MCF 10A (cell line): ENCODE results near the gene ZDHHC20. TPM values are rescaled to one million over a fixed set of nuclear protein-coding genes. Genes with fewer than 3 reads are reported as not detected.
A peak's percentile ranks its signal among the peaks of the same experiment; 100 is the strongest.
"Not testable (repeated sequence)": the region's sequence is repeated elsewhere in the genome, so short reads cannot be mapped to it uniquely, and the experiment has no call there.

Experiments used
- BruUV-seq: library from RNA; stranded (reverse); fragments of 400-500 nt; replicated peaks from 2 replicates; lab custom pipeline; 2021; lab: Mats Ljungman, UMichigan
- CTCF ChIA-PET: fragments of 300-600 bp; sonication (Branson Sonifier 250); formaldehyde crosslinking; extraction: SDS; loops from one replicate; lab custom pipeline; 2021; ENCODE audit warnings: antibody characterized with exemption, inconsistent platforms; lab: Yijun Ruan, JAX
- POLR2A ChIA-PET: fragments of 300-600, 350-650 bp; sonication (Branson Sonifier 250); formaldehyde crosslinking; extraction: SDS; loops from one replicate; lab custom pipeline; 2020; ENCODE audit warnings: antibody characterized with exemption, inconsistent platforms; lab: Yijun Ruan, JAX
- DNase-seq: peaks from one replicate; pipeline ENCODE4 v3.0.0-alpha.2; 2018; ENCODE audit not compliant: unreplicated experiment
- H3K27ac Mint-ChIP-seq: one replicate; pipeline ENCODE4 v1.8.0; 2022; ENCODE audit warnings: mild to moderate bottlenecking, low read depth, mixed read lengths; ENCODE audit not compliant: unreplicated experiment
- H3K27me3 Mint-ChIP-seq: one replicate; pipeline ENCODE4 v1.8.0; 2022; ENCODE audit warnings: mixed read lengths; ENCODE audit not compliant: insufficient read depth, unreplicated experiment
- H3K36me3 Mint-ChIP-seq: one replicate; pipeline ENCODE4 v1.8.0; 2022; ENCODE audit warnings: mild to moderate bottlenecking, moderate library complexity, mixed read lengths; ENCODE audit not compliant: insufficient read depth, unreplicated experiment
- H3K4me1 Mint-ChIP-seq: one replicate; pipeline ENCODE4 v1.8.0; 2022; ENCODE audit warnings: mixed read lengths; ENCODE audit not compliant: insufficient read depth, unreplicated experiment
- H3K4me3 Mint-ChIP-seq: one replicate; pipeline ENCODE4 v1.8.0; 2022; ENCODE audit warnings: mild to moderate bottlenecking, moderate library complexity, mixed read lengths; ENCODE audit not compliant: unreplicated experiment
- H3K9me3 Mint-ChIP-seq: one replicate; pipeline ENCODE4 v1.8.0; 2022; ENCODE audit warnings: mixed read lengths; ENCODE audit not compliant: unreplicated experiment
- intact Hi-C: fragments of 100-400 bp; cut with micrococcal nuclease; formaldehyde crosslinking; loops from 2 replicates; pipeline ENCODE4 v1.14.1; 2022
- total RNA-seq: library from RNA; stranded (reverse); gene quantifications from 2 replicates; pipeline ENCODE4 v1.2.3, GENCODE V29; 2022
- TF ChIP-seq, protein P1 (sequence below): fragments of 200-600 bp; IDR thresholded peaks from one replicate; pipeline ENCODE4 v1.8.0; 2022; ENCODE audit warnings: antibody characterized with exemption, mild to moderate bottlenecking; ENCODE audit not compliant: unreplicated experiment

The ZDHHC20 gene
- total RNA-seq, 1 experiment from 2014 or later, result 42.2 TPM

DNA sequence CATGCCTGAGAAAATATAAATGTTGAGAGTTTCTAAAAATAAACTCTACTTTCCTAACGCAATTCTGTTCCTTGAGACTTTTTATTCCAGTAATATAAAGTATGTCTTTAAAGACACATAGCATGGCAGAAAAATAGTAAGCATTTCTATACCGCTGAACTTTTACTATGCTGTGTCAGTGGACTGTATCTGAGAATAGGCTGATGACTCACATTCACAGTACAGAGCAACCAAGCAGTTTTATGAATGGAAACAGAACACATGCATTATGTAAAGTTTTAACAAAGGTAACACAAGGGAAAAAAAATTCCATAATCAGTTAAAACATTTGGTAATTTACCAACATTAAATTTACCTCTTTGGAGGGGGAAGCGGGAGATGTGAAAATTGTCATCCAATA lies 38.4 kb downstream of the ZDHHC20 start:
- Mint-ChIP-seq H3K4me3 (no peak overlapping the region), H3K9me3 (no peaks in the 10 kb centered on the region), H3K27me3 (no peaks in the 10 kb centered on the region), H3K27ac (no peak overlapping the region), H3K4me1 (peaks cover 5% of the 10 kb centered on the region), H3K36me3 (no peaks in the 10 kb centered on the region)
- ChIA-PET POLR2A (interaction anchor here (1.2 to 2.2 kb wide), 2 partner anchors 14 to 245 kb away, joined by 4 to 6 read pairs; partner anchors contain the start of genes MRPL57 and SKA3), CTCF (interaction anchor here (0.6 kb wide), 1 partner anchor 322 kb away, joined by 3 read pairs; no protein-coding TSS in a partner anchor)
- intact Hi-C loops, result no loop called here
- TF ChIP-seq, protein P1, sequence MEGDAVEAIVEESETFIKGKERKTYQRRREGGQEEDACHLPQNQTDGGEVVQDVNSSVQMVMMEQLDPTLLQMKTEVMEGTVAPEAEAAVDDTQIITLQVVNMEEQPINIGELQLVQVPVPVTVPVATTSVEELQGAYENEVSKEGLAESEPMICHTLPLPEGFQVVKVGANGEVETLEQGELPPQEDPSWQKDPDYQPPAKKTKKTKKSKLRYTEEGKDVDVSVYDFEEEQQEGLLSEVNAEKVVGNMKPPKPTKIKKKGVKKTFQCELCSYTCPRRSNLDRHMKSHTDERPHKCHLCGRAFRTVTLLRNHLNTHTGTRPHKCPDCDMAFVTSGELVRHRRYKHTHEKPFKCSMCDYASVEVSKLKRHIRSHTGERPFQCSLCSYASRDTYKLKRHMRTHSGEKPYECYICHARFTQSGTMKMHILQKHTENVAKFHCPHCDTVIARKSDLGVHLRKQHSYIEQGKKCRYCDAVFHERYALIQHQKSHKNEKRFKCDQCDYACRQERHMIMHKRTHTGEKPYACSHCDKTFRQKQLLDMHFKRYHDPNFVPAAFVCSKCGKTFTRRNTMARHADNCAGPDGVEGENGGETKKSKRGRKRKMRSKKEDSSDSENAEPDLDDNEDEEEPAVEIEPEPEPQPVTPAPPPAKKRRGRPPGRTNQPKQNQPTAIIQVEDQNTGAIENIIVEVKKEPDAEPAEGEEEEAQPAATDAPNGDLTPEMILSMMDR, result no peak
- no TSS peak for BruUV-seq
- peak; percentile 24 for DNase-seq

DNA sequence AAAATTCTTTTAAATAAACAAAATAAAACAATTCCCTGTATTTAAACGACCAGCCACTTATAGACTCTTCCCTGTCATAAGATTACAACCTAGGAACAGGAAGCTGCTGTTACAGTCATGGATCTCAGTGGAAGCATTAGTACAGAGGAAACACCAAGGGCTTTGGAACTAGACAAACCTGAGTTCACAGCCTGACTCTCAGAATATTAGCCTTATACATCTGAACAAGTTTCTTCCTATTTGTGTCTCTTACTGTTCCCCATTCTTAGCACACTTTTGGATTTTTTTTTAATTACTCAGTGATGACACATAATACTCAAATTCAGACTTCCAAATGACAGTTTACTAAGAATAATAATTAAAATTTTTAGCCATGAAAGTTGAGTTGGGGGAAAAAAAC lies 46.1 kb downstream of the ZDHHC20 start:
- intact Hi-C loops, result no loop called here
- CTCF ChIA-PET, result no interaction called here
- no peaks in the 10 kb centered on the region for H3K9me3 Mint-ChIP-seq
- no peaks in the 10 kb centered on the region for H3K27me3 Mint-ChIP-seq
- peaks cover 18% of the 10 kb centered on the region for H3K36me3 Mint-ChIP-seq
- TF ChIP-seq, protein P1, result no peak
- H3K27ac Mint-ChIP-seq, result peak overlapping the region; percentile 23
- DNase-seq, result no peak
- H3K4me3 Mint-ChIP-seq, result no peak overlapping the region
- POLR2A ChIA-PET, result no interaction called here
- BruUV-seq, result no TSS peak
- H3K4me1 Mint-ChIP-seq, result no peaks in the 10 kb centered on the region

DNA sequence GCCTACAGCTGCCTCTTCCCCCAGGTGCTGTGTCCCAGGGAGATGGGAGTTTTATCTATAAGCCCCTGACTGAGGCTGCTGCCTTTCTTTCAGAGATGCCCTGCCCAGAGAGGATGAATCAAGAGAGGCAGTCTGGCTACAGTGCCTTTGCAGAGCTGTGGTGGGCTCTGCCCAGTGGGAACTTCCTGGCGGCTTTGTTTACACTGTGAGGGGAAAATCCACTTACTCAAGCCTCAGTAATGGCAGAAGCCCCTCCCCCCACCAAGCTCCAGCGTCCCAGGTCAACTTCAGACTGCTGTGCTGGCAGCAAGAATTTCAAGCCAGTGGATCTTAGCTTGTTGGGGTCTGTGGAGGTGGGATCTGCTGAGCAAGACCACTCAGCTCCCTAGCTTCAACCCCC lies 48.6 kb downstream of the ZDHHC20 start:
- H3K9me3 Mint-ChIP-seq, H3K4me3 Mint-ChIP-seq, POLR2A ChIA-PET, H3K27me3 Mint-ChIP-seq, H3K27ac Mint-ChIP-seq, intact Hi-C loops, DNase-seq, H3K4me1 Mint-ChIP-seq, BruUV-seq: not testable (repeated sequence)
- CTCF ChIA-PET, result interaction anchor here (1.5 kb wide), 1 partner anchor 69 kb away, joined by 4 read pairs; no protein-coding TSS in a partner anchor
- peaks cover 25% of the 10 kb centered on the region for H3K36me3 Mint-ChIP-seq

DNA sequence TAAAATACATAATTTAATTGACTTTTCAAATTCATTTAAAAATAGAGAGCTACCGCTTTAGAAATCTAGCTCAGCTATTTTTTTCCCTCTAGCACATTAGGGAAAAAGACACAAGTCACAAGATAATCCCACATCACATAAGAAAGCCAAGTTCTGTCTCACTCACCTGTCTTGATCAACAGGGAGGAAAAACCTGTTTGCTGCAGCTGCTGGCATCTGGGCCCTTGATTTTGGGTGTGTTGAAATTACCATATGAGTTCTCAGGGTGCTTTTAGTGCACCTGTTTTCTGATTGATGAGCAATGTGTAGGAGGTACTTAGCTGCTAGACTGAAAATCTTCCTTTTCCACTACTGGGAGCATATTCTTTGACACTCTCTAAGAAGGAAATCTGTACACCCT lies 53.8 kb downstream of the ZDHHC20 start:
- Mint-ChIP-seq H3K36me3 (peaks cover 18% of the 10 kb centered on the region), H3K4me3 (no peak overlapping the region), H3K9me3 (no peaks in the 10 kb centered on the region), H3K27me3 (no peaks in the 10 kb centered on the region), H3K27ac (no peak overlapping the region), H3K4me1 (peaks cover 7% of the 10 kb centered on the region)
- intact Hi-C loops, result no loop called here
- ChIA-PET CTCF (interaction anchor here (0.7 kb wide), 2 partner anchors 13 to 118 kb away, joined by 4 read pairs; no protein-coding TSS in a partner anchor), POLR2A (no interaction called here)
- TF ChIP-seq, protein P1, result no peak
- BruUV-seq, result no TSS peak
- DNase-seq, result no peak
